ENCODE measurements around the gene S100A10. TPM values are rescaled to one million over a fixed set of nuclear protein-coding genes. Genes with fewer than 3 reads are reported as not detected.

The S100A10 gene
- total and polyA plus RNA-seq, 8 donors = 6.4 to 830 (median 165) TPM

GRCh38 chr1:152039461-152039860 is 45.8 kb upstream of the S100A10 start:
- TF ChIP-seq EP300 (IDR thresholded peaks at IDR 0.05) (no peak), POLR2AphosphoS5 (IDR thresholded peaks at IDR 0.05) (no peak), POLR2A (IDR thresholded peaks at IDR 0.05) (no peak)
- TF ChIP-seq, protein P1, sequence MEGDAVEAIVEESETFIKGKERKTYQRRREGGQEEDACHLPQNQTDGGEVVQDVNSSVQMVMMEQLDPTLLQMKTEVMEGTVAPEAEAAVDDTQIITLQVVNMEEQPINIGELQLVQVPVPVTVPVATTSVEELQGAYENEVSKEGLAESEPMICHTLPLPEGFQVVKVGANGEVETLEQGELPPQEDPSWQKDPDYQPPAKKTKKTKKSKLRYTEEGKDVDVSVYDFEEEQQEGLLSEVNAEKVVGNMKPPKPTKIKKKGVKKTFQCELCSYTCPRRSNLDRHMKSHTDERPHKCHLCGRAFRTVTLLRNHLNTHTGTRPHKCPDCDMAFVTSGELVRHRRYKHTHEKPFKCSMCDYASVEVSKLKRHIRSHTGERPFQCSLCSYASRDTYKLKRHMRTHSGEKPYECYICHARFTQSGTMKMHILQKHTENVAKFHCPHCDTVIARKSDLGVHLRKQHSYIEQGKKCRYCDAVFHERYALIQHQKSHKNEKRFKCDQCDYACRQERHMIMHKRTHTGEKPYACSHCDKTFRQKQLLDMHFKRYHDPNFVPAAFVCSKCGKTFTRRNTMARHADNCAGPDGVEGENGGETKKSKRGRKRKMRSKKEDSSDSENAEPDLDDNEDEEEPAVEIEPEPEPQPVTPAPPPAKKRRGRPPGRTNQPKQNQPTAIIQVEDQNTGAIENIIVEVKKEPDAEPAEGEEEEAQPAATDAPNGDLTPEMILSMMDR (IDR thresholded peaks at IDR 0.05) = no peak
- WGBS, 5 donors = 70 to 94% (median 85%) methylated on average over 1 of the region's 1 CpG
- Histone ChIP-seq H3K27me3 (no peaks in the 10 kb centered on the region), H3K9me3 (no peaks in the 10 kb centered on the region), H3K36me3 (no peaks in the 10 kb centered on the region), H3K27ac (peak overlapping the region in 3 of 5 donors; percentile 36 to 99 (median 96)), H3K4me3 (no peak overlapping the region), H3K4me1 (peaks cover 16 to 40% (median 26%) of the 10 kb centered on the region in 4 donors)
- no peak for DNase-seq
- intact Hi-C loops (cut with DNase I; ENCODE audit: low total_unique reads) = no loop called here

DNA sequence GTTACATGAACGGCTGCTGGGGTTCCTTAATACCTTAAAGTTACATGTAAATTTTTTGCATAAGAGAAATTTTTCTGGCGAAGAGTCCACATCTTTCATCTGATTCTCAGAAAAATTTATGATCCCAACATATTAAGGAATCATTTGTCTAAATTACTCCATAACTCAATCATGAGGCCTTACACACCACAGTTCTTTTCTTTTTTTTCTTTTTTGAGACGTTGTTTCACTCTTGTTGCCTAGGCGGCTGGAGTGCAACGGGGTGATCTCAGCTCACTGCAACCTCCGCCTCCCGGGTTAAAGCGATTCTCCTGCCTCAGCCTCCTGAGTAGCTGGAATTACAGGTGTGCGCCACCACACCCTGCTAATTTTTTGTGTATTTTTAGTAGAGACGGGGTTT is 45.2 kb upstream of the S100A10 start:
- intact Hi-C loops (cut with DNase I; ENCODE audit: low total_unique reads) = no loop called here
- WGBS, 5 donors = 87 to 94% (median 93%) methylated on average over 10 of the region's 10 CpGs

GRCh38 chr1:152036267-152037216 is 42.9 kb upstream of the S100A10 start, which contains the start of gene S100A11:
Gene S100A11, minus strand, starts transcription at chr1:152037004. Its CDS starts 89 bp downstream, at chr1:152036915.
- peak in 2 of 4 donors; percentile 79 to 82 for TF ChIP-seq POLR2A (IDR thresholded peaks at IDR 0.05)
- no peak for TF ChIP-seq EP300 (IDR thresholded peaks at IDR 0.05)
- peak; percentile 68 to 98 (median 95) for TF ChIP-seq POLR2AphosphoS5 (IDR thresholded peaks at IDR 0.05)
- peaks cover 22 to 27% (median 23%) of the 10 kb centered on the region in 4 donors for H3K36me3 ChIP-seq
- DNase-seq = peak; percentile 93 to 96
- intact Hi-C loops (cut with DNase I; ENCODE audit: low total_unique reads) = no loop called here
- WGBS, 5 donors = 0 to 1% (median 1%) methylated on average over 52 to 53 of the region's 53 CpGs
- no peaks in the 10 kb centered on the region for H3K9me3 ChIP-seq
- no peaks in the 10 kb centered on the region for H3K27me3 ChIP-seq
- peak within 1 kb of the TSS; percentile 93 to 99 (median 95) for H3K27ac ChIP-seq
- peaks cover 26 to 69% (median 46%) of the 10 kb centered on the region in 4 donors for H3K4me1 ChIP-seq
- peak within 1 kb of the TSS; percentile 56 to 74 (median 61) for H3K4me3 ChIP-seq

More for the DNA sequence above, 45.2 kb upstream of the S100A10 start:
- Histone ChIP-seq H3K4me1 (peaks cover 22 to 46% (median 32%) of the 10 kb centered on the region in 4 donors), H3K4me3 (no peak overlapping the region), H3K36me3 (peaks cover 0 to 4% (median under 1%) of the 10 kb centered on the region in 4 donors), H3K27ac (peak overlapping the region in 4 of 5 donors; percentile 93 to 99 (median 96)), H3K27me3 (no peaks in the 10 kb centered on the region), H3K9me3 (no peaks in the 10 kb centered on the region)
- DNase-seq = no peak
- TF ChIP-seq POLR2AphosphoS5 (IDR thresholded peaks at IDR 0.05) (no peak), POLR2A (IDR thresholded peaks at IDR 0.05) (no peak), EP300 (IDR thresholded peaks at IDR 0.05) (no peak)
- TF ChIP-seq, protein P1 (IDR thresholded peaks at IDR 0.05) = no peak

DNA sequence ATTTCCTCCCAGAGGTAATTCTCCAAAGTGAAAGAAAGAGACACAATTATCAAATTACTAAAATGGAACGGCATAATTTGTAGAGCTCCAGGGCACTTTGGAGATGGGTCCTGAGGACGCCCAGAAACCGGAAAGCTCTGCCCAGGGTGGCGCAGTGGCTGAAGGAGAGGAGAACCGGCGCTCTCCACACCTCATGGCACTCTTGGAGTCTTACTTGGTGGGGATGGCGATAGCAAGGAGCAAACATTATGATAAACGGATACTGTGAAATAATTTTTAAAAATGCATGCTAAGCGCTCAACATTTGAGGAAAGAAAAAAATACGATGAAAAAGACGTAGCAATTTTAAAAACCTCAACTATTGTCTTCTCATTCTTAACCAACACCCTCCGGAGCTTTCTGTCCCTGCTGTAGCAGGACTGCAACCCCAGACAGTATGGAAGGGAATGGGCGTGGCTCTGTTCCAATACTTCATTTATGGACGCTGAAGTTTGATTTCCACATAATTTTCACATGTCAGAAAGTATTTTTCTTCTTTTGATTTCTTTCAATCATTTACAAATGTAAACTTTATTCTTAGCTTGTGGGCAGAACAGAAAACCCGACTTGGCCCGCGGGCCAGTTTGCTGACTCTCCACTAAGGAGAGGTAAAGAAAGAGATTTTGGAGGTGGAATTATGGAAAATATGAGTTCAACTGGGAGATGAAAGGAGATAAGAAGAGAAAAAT is 42.0 kb upstream of the S100A10 start:
- Histone ChIP-seq H3K27me3 (no peaks in the 10 kb centered on the region), H3K9me3 (no peaks in the 10 kb centered on the region), H3K36me3 (peaks cover 24 to 36% (median 32%) of the 10 kb centered on the region in 4 donors), H3K4me1 (peaks cover 26 to 69% (median 46%) of the 10 kb centered on the region in 4 donors), H3K27ac (peak overlapping the region; percentile 93 to 99 (median 95)), H3K4me3 (peak overlapping the region; percentile 56 to 74 (median 61))
- DNase-seq = peak in 1 of 2 donors; percentile 77
- intact Hi-C loops (cut with DNase I; ENCODE audit: low total_unique reads) = no loop called here
- 3 to 13% (median 7%) methylated on average over 17 of the region's 17 CpGs for WGBS, 5 donors
- TF ChIP-seq EP300 (IDR thresholded peaks at IDR 0.05) (no peak), POLR2A (IDR thresholded peaks at IDR 0.05) (no peak)
- TF ChIP-seq, protein P1 (IDR thresholded peaks at IDR 0.05) = no peak
